Smooth muscle cell (in vitro differentiated cells): Measurements from ENCODE around the gene PAX1. TPM values are rescaled to one million over a fixed set of nuclear protein-coding genes. Genes with fewer than 3 reads are reported as not detected.

Experiments used
- DNase-seq: peaks from one replicate; lab custom pipeline; 2025; ENCODE audit not compliant: unreplicated experiment; lab: John Stamatoyannopoulos, UW
- H2AFZ ChIP-seq: fragments of 200-600 bp; sonication (generic); 2 replicates; pipeline ENCODE4 v1.6.0; 2016; ENCODE audit warnings: antibody characterized with exemption, low read depth, mild to moderate bottlenecking
- H3F3A ChIP-seq: fragments of 200-600 bp; sonication (generic); 2 replicates; pipeline ENCODE4 v1.6.0; 2017; ENCODE audit warnings: antibody characterized with exemption, low read depth
- H3K27ac ChIP-seq: fragments of 200-600 bp; sonication (generic); 2 replicates; pipeline ENCODE4 v1.5.1; 2016; ENCODE audit warnings: low read depth, mild to moderate bottlenecking
- H3K27me3 ChIP-seq: fragments of 200-600 bp; sonication (generic); 2 replicates; pipeline ENCODE4 v1.6.1; 2016; ENCODE audit warnings: low read depth, mild to moderate bottlenecking
- H3K36me3 ChIP-seq: fragments of 200-600 bp; sonication (generic); 2 replicates; pipeline ENCODE4 v1.5.1; 2016; ENCODE audit warnings: low read depth
- H3K4me1 ChIP-seq: fragments of 200-600 bp; sonication (generic); 2 replicates; pipeline ENCODE4 v1.5.1; 2016; ENCODE audit warnings: low read depth
- H3K4me2 ChIP-seq: fragments of 200-600 bp; sonication (generic); 2 replicates; pipeline ENCODE4 v1.6.0; 2016; ENCODE audit warnings: mild to moderate bottlenecking
- H3K4me3 ChIP-seq: fragments of 200-600 bp; sonication (generic); 2 replicates; pipeline ENCODE4 v1.5.1; 2016; ENCODE audit warnings: mild to moderate bottlenecking
- H3K79me2 ChIP-seq: fragments of 200-600 bp; sonication (generic); 2 replicates; pipeline ENCODE4 v1.6.0; 2016; ENCODE audit warnings: low read depth, mild to moderate bottlenecking
- H3K9ac ChIP-seq: fragments of 200-600 bp; sonication (generic); 2 replicates; pipeline ENCODE4 v1.6.0; 2016; ENCODE audit warnings: low read depth
- H3K9me3 ChIP-seq: fragments of 200-600 bp; sonication (generic); replicated peaks from 2 replicates; pipeline ENCODE4 v1.5.1; 2016; ENCODE audit warnings: low read depth
- H4K20me1 ChIP-seq: fragments of 200-600 bp; sonication (generic); 2 replicates; pipeline ENCODE4 v1.6.0; 2016; ENCODE audit warnings: low read depth
- WGBS: methylation state at CpG from one replicate; pipeline ENCODE4 v1.1.7; 2016; ENCODE audit warnings: low lambda C conversion rate; 5-methylcytosine and 5-hydroxymethylcytosine counted together
- polyA plus RNA-seq: library from polyadenylated mRNA; unstranded; fragments of >200 nt; fragmentation: Nextera tagmentation; extraction: Ambion mirVana; gene quantifications from 2 replicates; pipeline ENCODE4 v1.2.1, GENCODE V29; 2016
- total RNA-seq: library from RNA; depleted of rRNA; stranded (reverse); fragments of >200 nt; gene quantifications from 2 replicates; pipeline ENCODE4 v1.2.3, GENCODE V29; 2014
- TF ChIP-seq, protein P1 (sequence below): fragments of 200-600 bp; sonication (generic); IDR thresholded peaks from 2 replicates; pipeline ENCODE4 v1.5.1; 2017; ENCODE audit warnings: borderline replicate concordance, mild to moderate bottlenecking, antibody characterized with exemption; ENCODE audit not compliant: insufficient read depth, poor library complexity, severe bottlenecking

Gene PAX1
- total and polyA plus RNA-seq, 2 experiments from 2014 or later: not detected

DNA sequence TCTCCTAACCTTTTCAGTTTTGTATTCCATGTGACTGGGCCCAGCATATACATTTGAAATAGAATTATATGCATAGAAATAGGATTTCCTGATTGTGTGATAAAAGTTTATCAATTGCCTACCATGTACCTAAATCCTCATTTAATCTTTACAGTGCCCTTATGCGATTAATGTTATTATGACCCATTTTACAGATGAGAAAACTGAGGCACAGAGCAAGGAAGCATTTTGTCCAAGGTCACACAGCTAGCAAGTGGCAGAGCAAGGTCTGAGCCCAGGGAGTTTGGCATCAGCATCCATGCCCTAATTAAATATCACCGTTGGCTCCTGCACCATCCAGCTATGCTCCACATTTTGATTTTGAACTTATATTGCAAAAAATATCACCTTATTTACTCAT lies 28.2 kb upstream of the PAX1 start:
- Histone ChIP-seq H3K36me3 (no peaks in the 10 kb centered on the region), H2AFZ (no peak overlapping the region), H3K9ac (no peak overlapping the region), H3K79me2 (no peaks in the 10 kb centered on the region), H3F3A (no peaks in the 10 kb centered on the region), H3K9me3 (no peaks in the 10 kb centered on the region), H3K4me3 (no peak overlapping the region), H3K4me1 (no peaks in the 10 kb centered on the region), H3K4me2 (no peak overlapping the region), H4K20me1 (no peaks in the 10 kb centered on the region), H3K27me3 (peaks cover 8% of the 10 kb centered on the region), H3K27ac (no peak overlapping the region)
- no peak for DNase-seq
- 97% methylated on average over 2 of the region's 2 CpGs for WGBS
- TF ChIP-seq, protein P1, sequence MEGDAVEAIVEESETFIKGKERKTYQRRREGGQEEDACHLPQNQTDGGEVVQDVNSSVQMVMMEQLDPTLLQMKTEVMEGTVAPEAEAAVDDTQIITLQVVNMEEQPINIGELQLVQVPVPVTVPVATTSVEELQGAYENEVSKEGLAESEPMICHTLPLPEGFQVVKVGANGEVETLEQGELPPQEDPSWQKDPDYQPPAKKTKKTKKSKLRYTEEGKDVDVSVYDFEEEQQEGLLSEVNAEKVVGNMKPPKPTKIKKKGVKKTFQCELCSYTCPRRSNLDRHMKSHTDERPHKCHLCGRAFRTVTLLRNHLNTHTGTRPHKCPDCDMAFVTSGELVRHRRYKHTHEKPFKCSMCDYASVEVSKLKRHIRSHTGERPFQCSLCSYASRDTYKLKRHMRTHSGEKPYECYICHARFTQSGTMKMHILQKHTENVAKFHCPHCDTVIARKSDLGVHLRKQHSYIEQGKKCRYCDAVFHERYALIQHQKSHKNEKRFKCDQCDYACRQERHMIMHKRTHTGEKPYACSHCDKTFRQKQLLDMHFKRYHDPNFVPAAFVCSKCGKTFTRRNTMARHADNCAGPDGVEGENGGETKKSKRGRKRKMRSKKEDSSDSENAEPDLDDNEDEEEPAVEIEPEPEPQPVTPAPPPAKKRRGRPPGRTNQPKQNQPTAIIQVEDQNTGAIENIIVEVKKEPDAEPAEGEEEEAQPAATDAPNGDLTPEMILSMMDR: no peak

DNA sequence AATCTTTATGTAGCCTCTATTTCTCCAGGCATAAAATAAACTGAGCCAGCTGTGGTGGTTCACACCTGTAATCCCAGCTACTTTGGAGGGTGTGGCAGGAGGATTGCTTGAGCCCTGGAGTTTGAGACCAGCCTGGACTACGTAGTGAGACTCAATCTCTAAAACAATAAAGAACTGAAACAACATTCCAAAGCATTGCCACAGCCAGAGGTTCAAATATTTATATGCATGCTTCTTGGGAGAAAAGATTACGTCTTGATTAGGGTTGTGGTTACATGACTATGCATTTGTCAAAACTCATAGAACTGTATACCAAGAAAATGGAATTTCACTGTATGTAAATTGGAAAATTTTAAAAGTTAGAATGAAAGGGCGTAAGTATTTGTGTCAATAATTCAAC lies 27.7 kb upstream of the PAX1 start:
- Histone ChIP-seq H3K36me3 (no peaks in the 10 kb centered on the region), H2AFZ (no peak overlapping the region), H3K27ac (no peak overlapping the region), H3K9me3 (no peaks in the 10 kb centered on the region), H3K4me1 (no peaks in the 10 kb centered on the region), H3K27me3 (peaks cover 8% of the 10 kb centered on the region), H3K4me2 (no peak overlapping the region), H4K20me1 (no peaks in the 10 kb centered on the region), H3K4me3 (no peak overlapping the region), H3K79me2 (no peaks in the 10 kb centered on the region), H3K9ac (no peak overlapping the region), H3F3A (no peaks in the 10 kb centered on the region)
- TF ChIP-seq, protein P1: no peak
- DNase-seq: no peak
- WGBS: 59% methylated on average over 3 of the region's 3 CpGs

DNA sequence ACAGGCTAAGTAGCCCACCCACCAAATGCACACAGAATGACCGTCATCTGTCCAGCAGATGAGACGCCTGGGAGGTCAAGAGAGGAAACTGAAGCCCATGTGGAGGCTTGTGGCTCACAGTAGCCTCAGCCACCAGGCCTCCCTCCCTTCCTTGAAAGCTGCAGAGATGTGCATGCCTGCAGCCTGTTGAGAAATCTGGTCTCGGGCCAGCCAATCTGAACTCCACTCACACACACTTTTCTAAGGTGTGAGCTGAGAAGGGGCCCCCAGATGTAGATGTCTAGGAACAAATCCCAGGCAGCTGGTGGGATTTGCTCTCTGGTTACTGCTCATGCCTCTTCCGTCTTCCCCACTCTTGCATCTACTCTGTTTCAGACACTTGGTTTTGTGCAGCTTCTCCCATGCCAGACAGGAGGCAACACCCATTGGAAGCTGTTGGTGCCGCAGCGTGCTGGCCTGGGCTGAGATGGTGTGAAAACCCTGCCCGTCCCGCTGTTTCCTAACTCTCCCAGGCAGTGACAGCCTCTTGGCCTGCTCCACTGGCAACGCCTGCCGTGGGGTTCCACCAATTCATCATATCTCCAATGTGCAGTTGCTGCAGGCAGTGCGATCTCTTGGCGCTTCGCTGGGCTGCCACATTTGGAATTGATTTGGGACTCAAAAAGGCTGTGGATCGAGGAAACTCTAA lies 24.1 kb upstream of the PAX1 start:
- Histone ChIP-seq H3K4me3 (no peak overlapping the region), H3K4me2 (no peak overlapping the region), H3K9me3 (no peaks in the 10 kb centered on the region), H3K9ac (no peak overlapping the region), H3K36me3 (no peaks in the 10 kb centered on the region), H3K27me3 (peaks cover 8% of the 10 kb centered on the region), H3K27ac (no peak overlapping the region), H3K4me1 (no peaks in the 10 kb centered on the region), H4K20me1 (no peaks in the 10 kb centered on the region), H3K79me2 (no peaks in the 10 kb centered on the region), H2AFZ (no peak overlapping the region), H3F3A (no peaks in the 10 kb centered on the region)
- 94% methylated on average over 14 of the region's 14 CpGs for WGBS
- TF ChIP-seq, protein P1: no peak
- DNase-seq: no peak

DNA sequence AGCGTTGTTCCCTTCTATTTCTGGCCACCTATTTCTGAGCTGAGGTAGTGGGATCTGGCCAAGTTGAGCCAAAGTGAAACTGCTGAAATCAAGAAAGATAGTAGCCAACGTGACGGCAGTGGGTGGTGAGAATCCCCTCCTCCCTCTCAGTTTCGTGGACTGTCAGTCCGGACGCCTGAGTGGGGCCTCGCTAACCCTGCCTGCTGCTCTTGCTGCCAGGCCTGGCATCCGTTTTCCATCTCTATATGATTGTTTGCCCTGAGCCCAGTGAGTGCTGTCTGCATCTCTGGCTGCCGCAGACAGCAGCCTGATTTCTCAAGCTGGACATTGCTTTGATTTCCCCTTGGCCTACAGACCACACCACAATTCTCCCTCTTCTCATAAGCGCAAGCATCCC lies 23.5 kb upstream of the PAX1 start:
- WGBS: 75% methylated on average over 10 of the region's 10 CpGs
- peaks cover 8% of the 10 kb centered on the region for H3K27me3 ChIP-seq
- TF ChIP-seq, protein P1: no peak
- no peaks in the 10 kb centered on the region for H3K9me3 ChIP-seq
- H4K20me1 ChIP-seq: no peaks in the 10 kb centered on the region
- no peak overlapping the region for H3K4me2 ChIP-seq
- no peaks in the 10 kb centered on the region for H3K4me1 ChIP-seq
- H3K36me3 ChIP-seq: no peaks in the 10 kb centered on the region
- no peak for DNase-seq
- no peak overlapping the region for H2AFZ ChIP-seq
- H3K27ac ChIP-seq: no peak overlapping the region
- no peaks in the 10 kb centered on the region for H3K79me2 ChIP-seq
- H3K4me3 ChIP-seq: no peak overlapping the region
- H3K9ac ChIP-seq: no peak overlapping the region
- H3F3A ChIP-seq: no peaks in the 10 kb centered on the region
